ENCODE data around the gene SLCO4C1. TPM values are rescaled to one million over a fixed set of nuclear protein-coding genes. Genes with fewer than 3 reads are reported as not detected.
A peak's percentile ranks its signal among the peaks of the same experiment; 100 is the strongest.

Gene SLCO4C1
- total RNA-seq, 2 donors from 2014 or later, result 0.99 to 1.6 TPM

GRCh38 chr5:102226321-102226720 lies 69.8 kb downstream of the SLCO4C1 start:
- Histone ChIP-seq H3K4me1 (peaks cover 8% of the 10 kb centered on the region), H3K9me3 (no peaks in the 10 kb centered on the region), H3K27ac (no peak overlapping the region), H3K27me3 (no peaks in the 10 kb centered on the region), H3K4me3 (no peak overlapping the region), H3K36me3 (replicated peaks in 1 of 2; ENCODE audit: insufficient read depth in 1 of 2, low read depth in 2 of 2) (no peaks in the 10 kb centered on the region)
- WGBS, 2 donors, result 67 to 95% methylated on average over 1 of the region's 1 CpG
- TF ChIP-seq CTCF (IDR thresholded peaks at IDR 0.05), result no peak
- no peak for TF ChIP-seq POLR2A (IDR thresholded peaks at IDR 0.05)
- ATAC-seq, result no peak
- no peak for DNase-seq
- intact Hi-C loops (cut with DNase I), result no loop called here

- WGBS, 2 donors, result 33 to 50% methylated on average over 6 of the region's 6 CpGs
- ATAC-seq (no peak), DNase-seq (peak in 1 of 4 donors; percentile 6)
- Histone ChIP-seq H3K27me3 (no peaks in the 10 kb centered on the region), H3K4me3 (no peak overlapping the region), H3K4me1 (peaks cover 8% of the 10 kb centered on the region), H3K36me3 (replicated peaks in 1 of 2; ENCODE audit: insufficient read depth in 1 of 2, low read depth in 2 of 2) (no peaks in the 10 kb centered on the region), H3K27ac (no peak overlapping the region), H3K9me3 (no peaks in the 10 kb centered on the region)
- intact Hi-C loops (cut with DNase I), result no loop called here
- TF ChIP-seq POLR2A (IDR thresholded peaks at IDR 0.05) (no peak), CTCF (IDR thresholded peaks at IDR 0.05) (peak in 6 of 7 experiments; percentile 50 to 82 (median 72))
Observed at GRCh38 chr5:102223542-102224477, 72.3 kb downstream of the SLCO4C1 start.

- Histone ChIP-seq H3K27me3 (no peaks in the 10 kb centered on the region), H3K9me3 (no peaks in the 10 kb centered on the region), H3K4me1 (peaks cover 8% of the 10 kb centered on the region), H3K36me3 (replicated peaks in 1 of 2; ENCODE audit: insufficient read depth in 1 of 2, low read depth in 2 of 2) (no peaks in the 10 kb centered on the region), H3K4me3 (no peak overlapping the region), H3K27ac (no peak overlapping the region)
- ATAC-seq (no peak), DNase-seq (no peak)
- intact Hi-C loops (cut with DNase I), result no loop called here
- no peak for TF ChIP-seq POLR2A (IDR thresholded peaks at IDR 0.05)
- TF ChIP-seq CTCF (IDR thresholded peaks at IDR 0.05), result no peak
Observed at GRCh38 chr5:102222772-102223171, 73.3 kb downstream of the SLCO4C1 start.

- intact Hi-C loops (cut with DNase I), result no loop called here
- ATAC-seq (no peak), DNase-seq (no peak)
- no peaks in the 10 kb centered on the region for H3K9me3 ChIP-seq
- no peak overlapping the region for H3K4me3 ChIP-seq
- no peaks in the 10 kb centered on the region for H3K36me3 ChIP-seq (replicated peaks in 1 of 2; ENCODE audit: insufficient read depth in 1 of 2, low read depth in 2 of 2)
- no peaks in the 10 kb centered on the region for H3K27me3 ChIP-seq
- TF ChIP-seq CTCF (IDR thresholded peaks at IDR 0.05), result no peak
- TF ChIP-seq POLR2A (IDR thresholded peaks at IDR 0.05), result no peak
- 90% methylated on average over 1 of the region's 1 CpG for WGBS, 2 donors
- no peak overlapping the region for H3K27ac ChIP-seq
- H3K4me1 ChIP-seq, result peaks cover 9% of the 10 kb centered on the region
Observed at GRCh38 chr5:102221949-102222348, 74.1 kb downstream of the SLCO4C1 start.

- H3K36me3 ChIP-seq (replicated peaks in 1 of 2; ENCODE audit: insufficient read depth in 1 of 2, low read depth in 2 of 2), result no peaks in the 10 kb centered on the region
- TF ChIP-seq CTCF (IDR thresholded peaks at IDR 0.05) (no peak), POLR2A (IDR thresholded peaks at IDR 0.05) (no peak)
- no peaks in the 10 kb centered on the region for H3K9me3 ChIP-seq
- no peak overlapping the region for H3K27ac ChIP-seq
- DNase-seq (no peak), ATAC-seq (no peak)
- 96 to 100% methylated on average over 1 of the region's 1 CpG for WGBS, 2 donors
- peaks cover 13% of the 10 kb centered on the region for H3K4me1 ChIP-seq
- intact Hi-C loops (cut with DNase I), result no loop called here
- H3K4me3 ChIP-seq, result no peak overlapping the region
- no peaks in the 10 kb centered on the region for H3K27me3 ChIP-seq
Observed at GRCh38 chr5:102218159-102218558, 77.9 kb downstream of the SLCO4C1 start.

Measured in body of pancreas (tissue), 4 donors.